NCI-H2029 (cell line): ENCODE measurements around the gene TOMM6.
"Not testable (repeated sequence)": the region's sequence is repeated elsewhere in the genome, so short reads cannot be mapped to it uniquely, and the experiment has no call there.

ENCODE experiments used
- DNase-seq: peaks from one replicate; lab custom pipeline; 2025; lab: John Stamatoyannopoulos, UW

TOMM6 gene

GRCh38 chr6:41763470-41763869 lies 24.0 kb upstream of the TOMM6 start:
- peak; percentile 5 for DNase-seq

GRCh38 chr6:41766043-41766664 lies 21.3 kb upstream of the TOMM6 start:
- not testable (repeated sequence) for DNase-seq

DNA sequence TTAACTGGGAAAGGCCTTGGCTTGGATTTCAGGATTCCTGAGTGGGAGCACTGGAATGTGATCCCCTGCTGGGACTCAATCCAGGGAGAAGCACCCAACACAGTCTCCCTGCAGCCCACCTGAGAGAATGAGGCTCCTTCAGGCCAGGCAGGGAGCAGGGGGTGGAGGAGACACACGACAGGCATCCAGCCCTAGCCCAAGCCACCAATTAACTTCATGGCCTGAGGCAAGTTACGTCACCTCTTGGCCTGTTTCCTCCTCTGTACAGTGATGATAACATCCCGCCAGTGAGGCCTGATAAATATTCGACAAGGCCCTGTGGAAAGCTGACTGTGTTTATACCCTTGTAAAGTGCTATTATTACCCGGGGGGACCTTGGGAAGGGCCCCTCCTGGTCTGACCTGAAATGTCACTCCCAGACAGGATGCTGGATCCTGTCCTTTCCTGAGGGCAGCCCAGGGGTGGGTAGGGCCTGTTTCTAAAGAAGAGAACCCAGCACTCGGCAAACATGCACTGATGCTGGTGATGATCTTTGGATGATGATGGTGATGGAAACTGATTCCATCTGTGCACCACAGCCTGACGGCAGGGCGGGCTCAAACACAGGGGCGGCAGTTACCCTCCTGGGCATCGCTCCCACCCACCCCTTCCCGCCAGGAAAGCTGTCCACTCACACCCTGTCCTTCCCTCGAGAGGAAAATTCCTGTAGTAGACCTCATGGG lies 20.2 kb upstream of the TOMM6 start:
- peak; percentile 10 for DNase-seq

- peak; percentile 70 for DNase-seq
These were observed 18.8 kb upstream of the TOMM6 start for GRCh38 chr6:41768545-41769308.

GRCh38 chr6:41769376-41769775 lies 18.1 kb upstream of the TOMM6 start:
- no peak for DNase-seq

- DNase-seq, result no peak
These were observed 17.0 kb upstream of the TOMM6 start for GRCh38 chr6:41770381-41771057.

- no peak for DNase-seq
These were observed 16.2 kb upstream of the TOMM6 start for GRCh38 chr6:41771058-41771983.

GRCh38 chr6:41774841-41775240 lies 12.7 kb upstream of the TOMM6 start:
- DNase-seq, result no peak

DNA sequence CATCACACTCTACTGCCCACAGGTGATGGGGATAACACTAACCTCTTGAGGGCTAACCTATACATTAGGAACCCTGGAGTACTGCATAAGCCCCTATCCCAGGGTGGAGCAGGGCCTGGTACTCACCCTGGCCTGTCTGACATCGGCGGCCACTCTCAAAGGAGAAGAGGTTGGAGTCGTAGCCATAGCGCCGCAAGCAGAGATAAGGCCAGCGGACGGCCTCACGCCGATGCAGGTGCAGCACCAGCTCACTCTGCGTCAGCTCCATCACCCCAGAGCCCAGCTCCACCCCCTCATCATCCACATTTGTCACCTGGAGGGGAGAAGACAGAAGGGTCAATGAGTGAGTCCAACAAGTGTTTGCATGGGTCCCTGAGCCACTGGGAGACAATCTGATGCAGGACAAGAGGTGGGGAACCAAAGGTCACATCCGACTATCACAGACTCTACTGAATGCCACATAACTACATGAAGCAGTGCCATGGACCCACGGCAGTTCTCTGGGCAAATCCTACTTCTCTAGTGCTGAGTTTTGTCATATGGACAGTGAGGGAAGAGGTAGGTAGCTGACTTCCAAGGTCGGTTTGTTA lies 12.1 kb upstream of the TOMM6 start:
- no peak for DNase-seq

- DNase-seq, result no peak
These were observed 9.8 kb upstream of the TOMM6 start for GRCh38 chr6:41777551-41778285.

DNA sequence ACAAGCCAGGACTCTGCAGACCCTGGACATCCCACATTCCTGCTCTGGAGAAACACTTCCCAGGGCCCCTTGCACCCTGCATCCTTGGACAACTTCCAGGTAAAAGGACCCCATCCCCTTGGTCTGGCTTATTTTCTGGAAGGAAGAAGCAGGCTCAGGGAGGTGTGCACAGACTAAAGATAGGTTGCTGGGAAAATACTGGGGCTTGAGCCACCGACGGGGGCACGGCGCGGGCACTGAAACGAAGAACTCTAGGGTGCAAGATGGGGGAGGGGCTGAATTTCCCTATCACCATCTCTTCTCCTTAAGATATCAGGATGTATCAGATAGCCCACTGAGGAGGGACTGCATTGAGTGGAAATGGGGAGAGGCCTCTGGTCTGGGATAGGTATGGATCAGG lies 8.6 kb upstream of the TOMM6 start:
- no peak for DNase-seq

- DNase-seq, result no peak
These were observed 8.2 kb upstream of the TOMM6 start for GRCh38 chr6:41779336-41779735.

GRCh38 chr6:41779788-41780550 lies 7.5 kb upstream of the TOMM6 start, which contains the start of gene FRS3:
TSS of gene FRS3 (minus strand) at chr6:41779900. CDS start at chr6:41776987, 2,913 bp downstream.
- DNase-seq, result peak; percentile 93

DNA sequence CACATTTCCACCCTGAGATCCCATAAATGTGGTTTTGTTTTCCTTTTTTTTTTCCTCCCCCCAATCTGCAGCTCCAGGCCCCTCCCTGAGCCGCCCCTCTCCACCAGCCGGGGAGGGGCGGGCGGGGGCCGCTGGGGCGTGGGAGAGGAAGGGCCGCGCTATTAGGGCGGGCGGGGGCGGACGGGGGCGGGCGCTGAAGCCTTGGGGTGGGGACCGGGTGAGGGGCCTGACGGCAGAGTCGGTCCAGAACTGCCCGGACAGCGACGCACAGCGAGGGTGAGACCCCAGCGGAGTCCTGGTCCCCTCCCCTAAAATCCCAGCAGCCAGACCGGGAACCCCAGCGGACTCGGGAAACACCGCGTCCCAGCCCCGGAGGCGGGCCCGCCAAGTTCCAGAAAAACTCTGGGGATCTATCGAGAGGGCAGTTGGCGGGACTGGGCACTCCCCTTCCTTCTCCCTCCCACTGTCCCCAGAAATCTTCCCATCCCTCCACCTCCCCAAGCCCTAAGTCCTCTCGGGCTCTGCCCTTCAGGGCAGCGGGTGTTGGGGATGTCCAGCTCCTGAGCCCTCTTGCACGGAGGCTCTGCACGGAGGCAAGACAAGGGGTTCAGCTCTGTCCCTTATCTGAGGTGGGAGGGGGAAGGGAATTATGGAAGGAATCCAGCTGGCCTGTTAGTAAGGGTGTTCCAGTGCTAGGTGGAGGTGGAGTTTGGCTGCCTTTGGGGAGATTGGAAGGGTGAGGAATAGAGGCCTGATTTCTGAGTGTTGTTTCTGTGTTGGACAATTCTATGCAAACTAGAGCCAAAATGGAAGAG lies 6.7 kb upstream of the TOMM6 start, which contains the start of gene PRICKLE4:
TSS of gene PRICKLE4 (plus strand) at position 232 of the 815 bp plus-strand sequence. CDS start 2,692 bp downstream, outside the sequence.
- DNase-seq, result peak; percentile 58

GRCh38 chr6:41781366-41781730 lies 6.1 kb upstream of the TOMM6 start:
- DNase-seq, result peak; percentile 58

GRCh38 chr6:41783106-41783780 lies 4.3 kb upstream of the TOMM6 start:
- no peak for DNase-seq

DNA sequence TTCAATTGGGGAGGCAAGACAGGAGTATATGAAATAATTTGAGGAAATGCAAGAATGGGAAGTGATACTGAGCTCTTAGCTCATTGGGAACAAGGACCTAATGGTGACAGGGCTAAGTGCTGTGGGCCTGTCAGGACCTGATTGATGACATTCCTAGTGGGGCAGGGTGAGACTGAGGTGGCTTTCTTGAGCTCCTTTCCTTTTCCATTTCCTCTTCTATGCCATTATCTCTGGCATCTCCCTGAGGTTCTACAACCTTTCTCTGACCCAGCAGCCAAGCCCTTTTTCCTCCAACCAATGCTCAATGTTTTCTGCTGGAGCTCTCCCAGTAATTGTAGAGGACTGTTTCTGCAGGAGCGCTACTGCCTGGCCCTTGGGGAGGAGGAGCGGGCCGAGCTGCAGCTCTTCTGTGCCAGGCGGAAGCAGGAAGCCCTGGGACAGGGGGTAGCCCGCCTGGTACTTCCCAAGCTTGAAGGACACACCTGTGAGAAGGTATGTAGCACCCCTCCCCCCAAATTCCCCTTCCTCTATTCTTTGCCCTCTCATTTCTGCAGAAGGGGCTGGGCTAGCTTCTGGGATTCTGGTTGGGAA lies 2.8 kb upstream of the TOMM6 start:
- no peak for DNase-seq
